Activated CD4-positive, alpha-beta memory T cell treated with anti-CD3 and anti-CD28 coated beads for 36 hours (primary cell): ENCODE measurements around the gene ADRA2B. TPM values are rescaled to one million over a fixed set of nuclear protein-coding genes. Genes with fewer than 3 reads are reported as not detected.

ENCODE experiments used
- CTCF ChIA-PET: fragments of 350-600 bp; sonication (Branson Sonifier 250); formaldehyde crosslinking; loops from one replicate; lab custom pipeline; 2021; ENCODE audit warnings: antibody characterized with exemption, inconsistent platforms; lab: Charles Lee
- POLR2A ChIA-PET: fragments of 350-600 bp; sonication (Branson Sonifier 250); formaldehyde crosslinking; loops from one replicate; lab custom pipeline; 2021; ENCODE audit warnings: antibody characterized with exemption; lab: Charles Lee
- DNase-seq: peaks from one replicate; pipeline ENCODE4 v3.0.0-alpha.2; 2020
- H3K27ac Mint-ChIP-seq: one replicate; pipeline ENCODE4 v1.8.0; 2021; ENCODE audit warnings: mixed read lengths
- H3K27me3 Mint-ChIP-seq: one replicate; pipeline ENCODE4 v1.8.0; 2021; ENCODE audit warnings: mixed read lengths
- H3K36me3 Mint-ChIP-seq: one replicate; pipeline ENCODE4 v1.8.0; 2021; ENCODE audit warnings: mixed read lengths
- H3K4me1 Mint-ChIP-seq: one replicate; pipeline ENCODE4 v1.8.0; 2021; ENCODE audit warnings: low read depth, mixed read lengths
- H3K4me3 Mint-ChIP-seq: one replicate; pipeline ENCODE4 v1.8.0; 2021; ENCODE audit warnings: mild to moderate bottlenecking, mixed read lengths
- H3K9me3 Mint-ChIP-seq: one replicate; pipeline ENCODE4 v1.8.0; 2021; ENCODE audit warnings: mixed read lengths
- intact Hi-C: fragments of 100-400 bp; cut with micrococcal nuclease; formaldehyde crosslinking; loops from one replicate; pipeline ENCODE4 v1.15.1; 2023
- total RNA-seq, 2 experiments: library from RNA; stranded (reverse); gene quantifications; one replicate each; pipeline ENCODE4 v1.2.3, GENCODE V29; 2021

Gene ADRA2B
- total RNA-seq, 2 experiments from 2014 or later, result 0.21 to 0.36 TPM

DNA sequence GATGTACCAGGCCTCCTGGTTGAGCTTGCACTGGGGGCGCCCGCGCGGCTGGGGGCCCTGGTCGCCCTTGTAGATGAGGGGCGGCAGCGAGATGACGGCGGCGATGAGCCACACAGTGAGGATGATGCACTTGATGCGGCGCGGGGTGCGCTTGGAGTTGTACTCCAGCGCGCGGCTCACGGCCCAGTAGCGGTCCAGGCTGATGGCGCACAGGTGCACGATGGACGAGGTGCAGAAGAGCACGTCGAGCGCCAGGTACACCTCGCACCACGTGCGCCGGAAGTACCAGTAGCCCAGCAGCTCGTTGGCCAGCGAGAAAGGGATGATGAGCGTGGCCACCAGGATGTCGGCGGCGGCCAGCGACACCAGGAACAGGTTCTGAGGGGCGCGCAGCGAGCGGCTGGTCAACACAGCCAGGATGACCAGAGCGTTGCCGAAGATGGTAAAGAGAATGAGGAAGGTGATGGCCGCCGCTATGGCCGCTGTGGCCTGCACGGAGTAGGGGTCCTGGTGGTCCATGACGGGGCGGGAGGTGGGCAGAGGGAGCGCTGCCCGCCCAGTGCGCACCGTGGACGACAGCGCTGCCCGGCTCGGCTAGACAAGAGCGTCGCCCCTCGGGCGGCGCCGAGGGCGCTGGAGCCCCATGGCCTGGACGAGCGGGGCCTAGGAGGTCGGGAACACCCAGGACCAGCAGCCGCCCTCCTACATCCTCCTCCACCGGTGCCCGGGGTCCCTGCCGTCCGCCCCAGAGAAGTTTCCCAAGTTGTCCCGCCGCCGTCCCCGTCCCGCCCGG lies 544 bp downstream of the ADRA2B start:
- Mint-ChIP-seq H3K27me3 (peaks cover 30% of the 10 kb centered on the region), H3K9me3 (no peaks in the 10 kb centered on the region), H3K27ac (peak overlapping the region; percentile 42), H3K4me3 (peak overlapping the region; percentile 63), H3K36me3 (no peaks in the 10 kb centered on the region), H3K4me1 (peaks cover 13% of the 10 kb centered on the region)
- no peak for DNase-seq
- intact Hi-C loops, result loop anchor here (5.0 kb wide), 1 partner anchor 124 kb away; the partner anchor contains the start of gene ANKRD36C
- ChIA-PET CTCF (interaction anchor here (1.0 to 6.0 kb wide), 13 partner anchors 8 to 135 kb away, joined by 3 to 68 read pairs (median 7); partner anchors contain the start of genes ANKRD36C, ASTL and STARD7), POLR2A (interaction anchor here (2.2 kb wide), 1 partner anchor 59 kb away, joined by 6 read pairs; no protein-coding TSS in a partner anchor)

DNA sequence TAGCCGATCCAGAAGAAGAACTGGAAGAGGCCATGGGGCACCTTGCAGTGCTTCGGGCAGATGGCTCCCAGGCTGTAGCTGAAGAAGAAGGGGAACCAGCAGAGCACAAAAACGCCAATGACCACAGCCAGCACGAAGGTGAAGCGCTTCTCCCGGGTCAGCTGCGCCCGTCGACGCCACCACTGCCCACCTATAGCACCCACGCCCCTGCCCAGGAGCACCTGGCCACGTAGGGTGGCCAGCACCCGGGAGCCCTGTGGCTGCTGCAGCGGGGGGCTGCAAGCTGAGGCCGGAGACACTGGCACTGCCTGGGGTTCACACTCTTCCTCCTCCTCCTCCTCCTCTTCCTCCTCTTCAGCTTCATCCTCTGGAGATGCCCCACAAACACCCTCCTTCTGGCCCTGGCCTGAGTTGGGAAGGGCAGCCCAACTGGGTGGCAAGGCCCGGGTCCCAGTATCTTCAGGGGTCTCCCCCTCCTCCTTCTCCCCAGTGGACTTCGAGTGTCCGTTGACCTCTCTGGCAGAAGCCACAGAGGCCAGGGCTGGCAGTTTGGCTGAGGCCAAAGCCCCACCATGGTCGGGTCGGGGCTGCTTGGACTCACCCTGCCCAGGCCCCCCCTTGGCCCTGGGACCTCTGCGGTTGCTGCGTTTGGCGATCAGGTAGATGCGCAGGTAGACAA lies 1.3 kb downstream of the ADRA2B start:
- ChIA-PET CTCF (interaction anchor here (2.3 to 6.0 kb wide), 3 partner anchors 59 to 123 kb away, joined by 14 to 68 read pairs (median 46); partner anchors contain the start of gene ANKRD36C), POLR2A (no interaction called here)
- Mint-ChIP-seq H3K4me3 (peak overlapping the region; percentile 63), H3K27ac (no peak overlapping the region), H3K27me3 (peaks cover 23% of the 10 kb centered on the region), H3K4me1 (peaks cover 13% of the 10 kb centered on the region), H3K9me3 (no peaks in the 10 kb centered on the region), H3K36me3 (no peaks in the 10 kb centered on the region)
- intact Hi-C loops, result loop anchor here (5.0 kb wide), 1 partner anchor 123 kb away; the partner anchor contains the start of gene ANKRD36C
- DNase-seq, result no peak

DNA sequence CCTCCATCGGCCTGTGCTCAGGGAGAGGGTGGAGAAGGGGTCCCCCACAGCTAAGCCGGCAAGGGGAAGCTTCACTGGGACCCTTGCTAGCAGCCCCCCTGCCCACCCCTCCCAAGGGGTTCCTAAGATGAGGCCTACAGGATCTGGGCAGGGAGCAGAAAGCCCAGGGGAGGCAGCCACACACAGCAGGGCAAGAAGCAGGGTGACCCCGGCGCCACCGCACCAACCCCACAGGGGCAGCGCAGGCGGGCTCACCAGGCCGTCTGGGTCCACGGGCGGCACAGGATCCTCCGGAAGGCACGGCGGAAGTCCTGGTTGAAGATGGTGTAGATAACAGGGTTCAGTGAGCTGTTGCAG lies 1.8 kb downstream of the ADRA2B start:
- CTCF ChIA-PET, result interaction anchor here (2.3 to 6.0 kb wide), 2 partner anchors 61 to 122 kb away, joined by 14 to 46 read pairs; partner anchors contain the start of gene ANKRD36C
- Mint-ChIP-seq H3K27ac (no peak overlapping the region), H3K27me3 (peaks cover 19% of the 10 kb centered on the region), H3K9me3 (no peaks in the 10 kb centered on the region), H3K36me3 (no peaks in the 10 kb centered on the region), H3K4me3 (no peak overlapping the region), H3K4me1 (peaks cover 13% of the 10 kb centered on the region)
- POLR2A ChIA-PET, result no interaction called here
- intact Hi-C loops, result no loop called here
- DNase-seq, result no peak

DNA sequence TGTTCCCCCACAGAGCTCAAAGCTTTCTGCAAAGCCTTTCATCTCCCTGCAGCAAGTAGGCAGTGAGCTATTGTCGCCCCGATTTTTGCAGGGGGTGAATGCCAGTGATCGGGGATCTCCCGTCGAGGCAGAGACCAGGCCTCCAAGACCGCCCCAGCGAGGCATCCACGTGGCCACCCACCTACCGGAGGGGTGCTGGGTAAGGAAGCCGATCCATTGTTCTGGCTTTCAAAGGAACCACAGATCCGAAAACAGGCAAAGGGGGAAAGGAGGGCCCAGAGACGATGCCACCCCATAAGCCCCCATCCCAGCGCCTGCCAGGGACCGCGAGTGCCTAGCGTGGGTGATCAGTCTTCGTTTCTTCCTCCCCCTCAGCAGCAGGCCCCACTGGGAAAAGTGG lies 2.4 kb downstream of the ADRA2B start:
- no peak for DNase-seq
- Mint-ChIP-seq H3K9me3 (no peaks in the 10 kb centered on the region), H3K4me3 (no peak overlapping the region), H3K4me1 (peaks cover 13% of the 10 kb centered on the region), H3K27ac (no peak overlapping the region), H3K36me3 (no peaks in the 10 kb centered on the region), H3K27me3 (peaks cover 15% of the 10 kb centered on the region)
- intact Hi-C loops, result no loop called here
- POLR2A ChIA-PET, result no interaction called here
- CTCF ChIA-PET, result interaction anchor here (0.6 to 6.0 kb wide), 6 partner anchors 21 to 122 kb away, joined by 3 to 46 read pairs (median 6); partner anchors contain the start of genes ANKRD36C and ASTL

DNA sequence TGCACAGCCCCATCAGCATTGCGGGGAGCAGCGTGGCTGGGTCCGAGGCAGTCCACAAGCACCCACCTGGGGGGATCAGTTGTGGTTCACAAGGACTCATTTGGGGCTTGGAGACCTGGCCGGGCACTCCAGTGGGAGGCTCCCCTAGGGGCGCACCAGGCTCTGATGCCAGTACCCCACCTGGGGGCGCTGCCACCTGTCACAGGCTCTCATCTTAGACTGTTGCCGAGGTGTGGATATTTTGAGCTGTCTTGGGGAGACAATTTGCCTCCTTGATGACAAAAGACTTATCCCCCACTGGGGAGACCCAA lies 3.0 kb downstream of the ADRA2B start:
- no peak overlapping the region for H3K4me3 Mint-ChIP-seq
- DNase-seq, result peak; percentile 50

DNA sequence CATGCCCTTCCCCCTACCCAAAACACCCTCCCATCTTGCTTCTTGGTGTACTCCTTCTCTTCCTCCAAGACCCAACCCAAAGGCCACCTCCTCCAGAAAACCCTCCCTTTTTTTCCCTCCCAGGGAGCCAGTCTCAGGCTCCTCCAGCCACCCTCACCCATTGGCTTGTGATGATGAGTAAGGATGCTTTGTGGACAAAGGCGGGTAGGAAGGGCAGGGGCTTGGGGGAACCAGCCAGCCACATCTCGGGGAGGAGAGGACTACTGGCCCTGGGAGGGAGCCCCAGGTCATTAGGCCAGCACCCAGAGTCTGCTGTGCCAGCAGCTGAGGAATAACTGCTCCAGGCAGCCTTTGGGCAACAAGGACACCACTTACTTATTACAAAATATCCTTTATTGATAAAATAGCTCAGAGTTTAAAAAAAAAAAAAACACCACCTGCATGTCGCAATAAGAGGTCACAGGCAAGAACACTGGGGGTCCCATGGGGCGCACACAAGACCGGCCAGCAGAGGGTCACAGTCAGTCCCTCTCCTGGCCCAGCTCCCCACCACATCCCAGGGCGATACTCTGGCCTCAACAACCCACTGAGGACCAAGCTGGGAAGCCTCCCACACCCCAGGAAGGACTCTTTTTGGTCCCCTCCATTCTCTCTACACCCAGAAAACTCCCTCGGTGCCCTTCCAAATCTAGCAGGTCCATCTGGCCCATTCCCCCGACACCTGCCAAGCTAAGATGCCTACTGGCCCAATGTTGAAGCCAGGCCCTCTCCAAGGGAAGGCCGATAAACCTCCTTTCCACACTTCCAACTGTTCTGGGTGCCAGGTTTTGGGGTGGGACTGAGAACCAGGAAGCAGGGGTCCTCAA lies 3.6 kb downstream of the ADRA2B start:
- intact Hi-C loops, result no loop called here
- POLR2A ChIA-PET, result no interaction called here
- H3K9me3 Mint-ChIP-seq, result no peaks in the 10 kb centered on the region

More for the DNA sequence above, 3.0 kb downstream of the ADRA2B start:
- ChIA-PET POLR2A (no interaction called here), CTCF (interaction anchor here (0.6 to 2.3 kb wide), 6 partner anchors 22 to 121 kb away, joined by 3 to 14 read pairs (median 3); partner anchors contain the start of gene ASTL)
- H3K27me3 Mint-ChIP-seq, result peaks cover 9% of the 10 kb centered on the region
- H3K4me1 Mint-ChIP-seq, result peaks cover 13% of the 10 kb centered on the region
- no peaks in the 10 kb centered on the region for H3K9me3 Mint-ChIP-seq
- H3K36me3 Mint-ChIP-seq, result no peaks in the 10 kb centered on the region
- intact Hi-C loops, result no loop called here
- H3K27ac Mint-ChIP-seq, result no peak overlapping the region

DNA sequence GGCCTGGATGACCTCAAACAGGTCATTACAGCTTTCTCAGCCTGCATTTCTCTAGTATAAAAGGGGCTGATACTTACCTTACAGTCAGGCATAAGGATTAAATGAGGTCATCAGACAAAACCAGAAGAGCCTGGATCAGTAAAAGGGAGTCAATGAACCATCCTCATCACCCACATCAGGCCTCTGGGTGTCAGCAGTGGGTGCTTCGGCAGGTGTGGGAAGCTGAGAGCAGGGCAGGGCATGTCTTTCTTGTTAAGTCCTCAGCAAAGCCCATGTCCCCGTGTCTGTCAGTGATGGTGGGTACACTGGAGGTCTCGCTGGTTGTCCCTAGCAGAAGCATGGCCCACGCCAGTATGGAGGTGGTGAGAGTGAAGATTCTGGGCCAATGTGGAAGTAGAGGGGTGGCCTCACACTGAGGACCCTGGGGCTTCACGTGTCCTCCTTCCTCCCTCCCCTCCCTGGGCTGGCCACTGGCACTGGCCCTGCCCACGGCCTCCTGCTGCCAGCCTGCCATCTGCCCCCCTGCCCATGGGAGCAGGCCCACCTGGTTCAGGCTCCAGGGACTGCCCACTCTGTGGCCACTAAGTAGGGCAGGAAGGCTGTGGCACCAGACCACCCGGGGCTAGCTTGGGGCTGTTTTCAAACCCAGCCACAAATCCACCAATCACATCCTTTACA lies 4.4 kb downstream of the ADRA2B start:
- CTCF ChIA-PET, result interaction anchor here (1.1 to 1.9 kb wide), 3 partner anchors 27 to 119 kb away, joined by 4 to 10 read pairs (median 8); partner anchors contain the start of gene ASTL
- H3K36me3 Mint-ChIP-seq, result no peaks in the 10 kb centered on the region
- POLR2A ChIA-PET, result no interaction called here
- no peak overlapping the region for H3K27ac Mint-ChIP-seq
- peaks cover 7% of the 10 kb centered on the region for H3K4me1 Mint-ChIP-seq
- H3K9me3 Mint-ChIP-seq, result no peaks in the 10 kb centered on the region
- no peak overlapping the region for H3K4me3 Mint-ChIP-seq
- intact Hi-C loops, result no loop called here
- DNase-seq, result peak; percentile 22
- peaks cover 6% of the 10 kb centered on the region for H3K27me3 Mint-ChIP-seq

More for the DNA sequence above, 3.6 kb downstream of the ADRA2B start:
- Mint-ChIP-seq H3K4me1 (peaks cover 13% of the 10 kb centered on the region), H3K36me3 (no peaks in the 10 kb centered on the region), H3K27ac (no peak overlapping the region), H3K4me3 (no peak overlapping the region), H3K27me3 (peaks cover 6% of the 10 kb centered on the region)
- CTCF ChIA-PET, result interaction anchor here (1.2 to 2.3 kb wide), 4 partner anchors 26 to 120 kb away, joined by 3 to 14 read pairs (median 9); partner anchors contain the start of gene ASTL
- no peak for DNase-seq

DNA sequence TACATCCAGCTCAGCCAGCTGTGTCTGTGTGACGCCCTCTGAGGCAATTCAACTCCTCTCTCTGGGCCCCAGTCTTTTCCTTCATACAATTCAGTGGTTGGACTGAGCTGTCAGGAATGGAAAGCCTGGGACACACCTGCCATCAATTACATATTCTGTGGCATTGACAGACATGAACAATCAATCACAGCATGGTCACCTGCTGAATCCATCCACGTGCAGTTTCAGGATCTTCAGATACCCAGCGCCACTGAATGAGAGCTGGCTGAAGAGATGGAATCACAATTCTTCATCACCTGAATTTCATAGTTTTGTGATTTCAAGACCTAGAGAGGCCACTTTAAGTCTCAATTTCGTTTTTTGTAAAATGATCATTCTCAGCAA lies 5.1 kb downstream of the ADRA2B start:
- CTCF ChIA-PET, result interaction anchor here (1.1 to 1.6 kb wide), 2 partner anchors 63 to 119 kb away, joined by 4 to 8 read pairs; no protein-coding TSS in a partner anchor
- intact Hi-C loops, result no loop called here
- no peaks in the 10 kb centered on the region for H3K36me3 Mint-ChIP-seq

DNA sequence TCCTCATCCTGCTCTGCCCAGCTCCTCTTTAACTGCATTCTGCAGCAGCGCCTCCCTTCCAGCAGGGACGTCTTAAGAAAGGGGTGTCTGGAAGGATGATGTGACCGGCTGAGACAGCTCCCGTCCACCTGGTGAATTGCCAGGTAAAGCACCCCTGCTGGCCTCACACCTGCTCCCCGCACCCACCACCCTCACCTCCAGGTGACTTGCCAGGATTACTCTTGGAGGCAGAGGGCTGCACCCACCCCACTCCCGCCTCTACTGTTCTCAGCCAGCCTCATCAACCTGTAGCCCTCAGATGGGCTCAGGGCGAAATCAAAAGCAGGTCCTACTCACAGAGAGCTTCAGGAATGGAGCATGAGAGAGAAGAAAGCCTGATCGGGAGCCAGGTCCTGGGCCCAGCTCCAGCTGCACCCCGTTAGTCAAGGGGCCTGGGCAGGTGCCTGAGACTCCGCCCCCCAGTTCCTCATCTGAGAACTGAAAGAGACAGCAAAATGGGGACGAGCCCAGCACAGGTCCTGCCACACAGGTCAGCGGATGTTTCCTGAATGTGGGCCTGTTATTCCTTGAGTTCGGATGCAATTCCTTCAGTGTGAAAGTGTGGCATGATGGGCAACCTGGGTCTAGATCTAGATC lies 5.6 kb downstream of the ADRA2B start:
- POLR2A ChIA-PET, result no interaction called here
- peaks cover 6% of the 10 kb centered on the region for H3K4me1 Mint-ChIP-seq

More for the DNA sequence above, 5.1 kb downstream of the ADRA2B start:
- no peak overlapping the region for H3K27ac Mint-ChIP-seq
- POLR2A ChIA-PET, result no interaction called here
- H3K27me3 Mint-ChIP-seq, result peaks cover 6% of the 10 kb centered on the region
- H3K4me3 Mint-ChIP-seq, result no peak overlapping the region
- peaks cover 7% of the 10 kb centered on the region for H3K4me1 Mint-ChIP-seq
- DNase-seq, result no peak
- peaks cover under 1% of the 10 kb centered on the region for H3K9me3 Mint-ChIP-seq

DNA sequence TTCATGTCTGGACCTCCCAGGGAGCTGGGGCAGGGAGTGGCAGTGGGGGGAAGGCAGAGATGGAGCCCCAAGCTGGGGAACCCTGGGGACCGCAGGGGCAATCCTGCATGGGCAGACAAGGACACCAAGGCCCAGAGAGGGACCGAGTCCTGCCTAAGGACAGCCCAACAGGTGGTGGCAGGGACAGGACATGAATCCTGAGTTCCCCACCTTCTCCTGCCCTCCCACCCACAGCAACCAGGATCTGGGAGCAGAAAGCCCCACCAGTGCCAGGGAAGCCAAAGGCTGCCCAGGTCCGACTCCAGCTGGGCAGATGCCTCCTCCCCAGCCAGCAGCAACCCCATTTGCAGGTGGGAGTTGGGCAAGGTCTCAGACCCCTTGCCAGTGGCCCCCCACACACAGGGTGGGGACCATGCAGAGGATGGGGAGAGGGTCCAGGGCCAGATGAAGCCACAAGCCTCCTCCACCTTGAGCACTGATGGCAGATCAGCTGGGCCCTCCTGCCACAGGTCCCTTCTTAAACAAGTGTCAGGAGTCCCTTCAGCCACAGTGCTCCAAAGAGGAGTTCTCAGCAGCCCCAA lies 6.3 kb downstream of the ADRA2B start:
- no peaks in the 10 kb centered on the region for H3K27me3 Mint-ChIP-seq
- H3K4me3 Mint-ChIP-seq, result no peak overlapping the region
- H3K27ac Mint-ChIP-seq, result no peak overlapping the region
- CTCF ChIA-PET, result no interaction called here
- DNase-seq, result no peak
- POLR2A ChIA-PET, result no interaction called here
- peaks cover 6% of the 10 kb centered on the region for H3K36me3 Mint-ChIP-seq
- no peaks in the 10 kb centered on the region for H3K4me1 Mint-ChIP-seq
- intact Hi-C loops, result no loop called here
- H3K9me3 Mint-ChIP-seq, result peaks cover 11% of the 10 kb centered on the region

More for the DNA sequence above, 5.6 kb downstream of the ADRA2B start:
- peaks cover 4% of the 10 kb centered on the region for H3K27me3 Mint-ChIP-seq
- H3K36me3 Mint-ChIP-seq, result peaks cover 1% of the 10 kb centered on the region
- CTCF ChIA-PET, result interaction anchor here (1.1 kb wide), 1 partner anchor 118 kb away, joined by 4 read pairs; no protein-coding TSS in a partner anchor
- H3K27ac Mint-ChIP-seq, result no peak overlapping the region
- no peak for DNase-seq
- no peak overlapping the region for H3K4me3 Mint-ChIP-seq
- H3K9me3 Mint-ChIP-seq, result peaks cover 4% of the 10 kb centered on the region
- intact Hi-C loops, result no loop called here
